K562 (cell line): Measurements from ENCODE around the gene VSTM2B. TPM values are rescaled to one million over a fixed set of nuclear protein-coding genes. Genes with fewer than 3 reads are reported as not detected.

ENCODE experiments used
- ATAC-seq: fragments of 200-7000 bp; cut with Tn5 transposase; 3 replicates; pipeline ENCODE4 v1.9.1; 2020; ENCODE audit warnings: moderate library complexity
- BruUV-seq: library from RNA; stranded (reverse); fragments of 400-500 nt; replicated peaks from 2 replicates; lab custom pipeline; 2021; lab: Mats Ljungman, UMichigan
- CTCF ChIA-PET: fragments of 300-600 bp; formaldehyde crosslinking; extraction: SDS; loops from one replicate; lab custom pipeline; 2021; ENCODE audit warnings: low intra/inter-chr PET ratio; lab: Yijun Ruan, JAX
- POLR2A ChIA-PET: fragments of 300-600, 350-650 bp; sonication (Branson Sonifier 250); formaldehyde crosslinking; extraction: SDS; loops from one replicate; lab custom pipeline; 2021; ENCODE audit warnings: antibody characterized with exemption, inconsistent platforms; lab: Yijun Ruan, JAX
- DNase-seq, 4 experiments: peaks; one replicate each; pipeline versions ENCODE4 v3.0.0 to v3.0.0-alpha.2; 2011 to 2018; ENCODE audit warnings: low spot score in 3 of 4, mixed read lengths in 3 of 4; ENCODE audit errors: extremely low read depth in 1 of 4
- FAIRE-seq: peaks from 2 replicates; lab custom pipeline; 2011; peaks lifted over from hg19 to GRCh38; lab: Jason Lieb, UNC
- H2AFZ ChIP-seq: 2 replicates; pipeline ENCODE4 v1.6.0; 2011; ENCODE audit warnings: low read depth, low read length, control low read depth, inconsistent platforms
- H3K27ac ChIP-seq: fragments of 200-600 bp; 3 replicates; pipeline ENCODE4 v1.8.0; 2011; ENCODE audit warnings: low read depth, mild to moderate bottlenecking, control low read depth, inconsistent platforms, low read length, moderate library complexity, mixed read lengths; ENCODE audit errors: extremely low read depth
- H3K27me3 ChIP-seq, 2 experiments: fragments of 300-600 bp in 1 of 2; 2 replicates in 1 of 2; 3 replicates in 1 of 2; pipeline versions ENCODE4 v1.6.0 to v1.8.0; 2011; ENCODE audit warnings: inconsistent platforms in 2 of 2, low read length in 2 of 2, mild to moderate bottlenecking in 1 of 2, mixed read lengths in 1 of 2, moderate library complexity in 1 of 2; ENCODE audit not compliant: control insufficient read depth in 2 of 2, insufficient read depth in 2 of 2
- H3K36me3 ChIP-seq: fragments of 300-600 bp; 3 replicates; pipeline ENCODE4 v1.8.0; 2011; ENCODE audit warnings: mild to moderate bottlenecking, low read length, inconsistent platforms; ENCODE audit not compliant: control insufficient read depth, insufficient read depth
- H3K4me1 ChIP-seq, 2 experiments: fragments of 200-600 bp in 1 of 2; replicated peaks in 1 of 2; 2 replicates in 1 of 2; 3 replicates in 1 of 2; pipeline versions ENCODE4 v1.5.1 to v1.8.0; 2011; ENCODE audit warnings: inconsistent platforms in 2 of 2, low read length in 2 of 2, mild to moderate bottlenecking in 1 of 2, mixed read lengths in 1 of 2, moderate library complexity in 1 of 2; ENCODE audit not compliant: control insufficient read depth in 2 of 2, insufficient read depth in 2 of 2
- H3K4me2 ChIP-seq: 2 replicates; pipeline ENCODE4 v1.6.1; 2011; ENCODE audit warnings: low read length, control low read depth, inconsistent platforms, mixed read lengths; ENCODE audit not compliant: insufficient read depth
- H3K4me3 ChIP-seq: fragments of 200-600 bp; sonication (generic), shearing (Covaris generic); 2 replicates; pipeline ENCODE4 v1.5.1; 2016; ENCODE audit warnings: control low read depth, inconsistent platforms
- H3K79me2 ChIP-seq: fragments of 200-600 bp; 3 replicates; pipeline ENCODE4 v1.8.0; 2011; ENCODE audit warnings: low read length, inconsistent platforms; ENCODE audit not compliant: control insufficient read depth, insufficient read depth
- H3K9ac ChIP-seq, 2 experiments: 2 replicates each; pipeline versions ENCODE4 v1.6.0 to v1.6.1; 2011; ENCODE audit warnings: low read depth in 2 of 2, low read length in 2 of 2, control low read depth in 1 of 2, inconsistent platforms in 1 of 2, mild to moderate bottlenecking in 1 of 2, mixed read lengths in 1 of 2; ENCODE audit not compliant: insufficient read depth in 1 of 2
- H3K9me1 ChIP-seq: one replicate; pipeline ENCODE4 v1.6.0; 2011; ENCODE audit warnings: inconsistent platforms, mild to moderate bottlenecking, low read length, moderate library complexity; ENCODE audit not compliant: control insufficient read depth, insufficient read depth
- H3K9me3 ChIP-seq: replicated peaks from 2 replicates; pipeline ENCODE4 v1.5.1; 2011; ENCODE audit warnings: low read depth, low read length, inconsistent platforms; ENCODE audit not compliant: control insufficient read depth, insufficient read depth
- H4K20me1 ChIP-seq: replicated peaks from 2 replicates; pipeline ENCODE4 v1.6.1; 2011; ENCODE audit warnings: low read length, inconsistent platforms, mixed read lengths; ENCODE audit not compliant: control insufficient read depth, insufficient read depth
- ARHGAP35 ChIP-seq: fragments of 450-650 bp; IDR thresholded peaks from 2 replicates; pipeline ENCODE4 v1.6.1; 2018; ENCODE audit not compliant: partially characterized antibody
- ARID2 ChIP-seq: fragments of 450-650 bp; IDR thresholded peaks from 2 replicates; pipeline ENCODE4 v1.6.1; 2017; ENCODE audit warnings: antibody characterized with exemption, mild to moderate bottlenecking
- MEF2D ChIP-seq: conservative IDR thresholded peaks from 2 replicates; pipeline ENCODE4 v1.6.1; 2016; ENCODE audit warnings: low read depth, missing genetic modification characterization, missing compliant biosample characterization
- MXI1 ChIP-seq: IDR thresholded peaks from 2 replicates; pipeline ENCODE4 v1.6.1; 2011; ENCODE audit warnings: low read depth, mild to moderate bottlenecking, improper control_type of control experiment, low read length
- PML ChIP-seq: IDR thresholded peaks from 2 replicates; pipeline ENCODE4 v1.6.1; 2012; ENCODE audit warnings: low read length, inconsistent platforms
- TAF9B ChIP-seq: fragments of 450-650 bp; IDR thresholded peaks from 2 replicates; pipeline ENCODE4 v1.6.1; 2018; ENCODE audit warnings: mild to moderate bottlenecking; ENCODE audit not compliant: partially characterized antibody
- ZBTB5 ChIP-seq: fragments of 450-650 bp; IDR thresholded peaks from 2 replicates; pipeline ENCODE4 v1.6.1; 2017; ENCODE audit warnings: antibody characterized with exemption
- WGBS: fragments of 100-300 bp; shearing (Covaris generic); methylation state at CpG from one replicate; pipeline ENCODE4 v1.1.6; 2016; ENCODE audit warnings: low coverage, mixed read lengths; ENCODE audit not compliant: insufficient coverage; ENCODE audit errors: missing lambda C conversion rate; 5-methylcytosine and 5-hydroxymethylcytosine counted together
- in situ Hi-C: fragments of 300-500 bp; cut with MboI; formaldehyde crosslinking; loops from 4 replicates; pipeline ENCODE4 v1.15.0; 2018; ENCODE audit warnings: inconsistent platforms, mixed read lengths
- intact Hi-C: fragments of 100-400 bp; cut with micrococcal nuclease; formaldehyde crosslinking; loops from 2 replicates; pipeline ENCODE4 v1.14.2; 2022
- polyA plus RNA-seq, 8 experiments: library from polyadenylated mRNA; depleted of rRNA in 4 of 8; stranded (reverse) in 5 of 8; unstranded in 3 of 8; fragments of >200 nt; fragmentation: Nextera tagmentation in 2 of 8; fragmentation: Illumina TruSeq in 1 of 8; extraction: Ambion mirVana in 2 of 8; extraction: Trizol in 1 of 8; gene quantifications; 2 replicates each; pipeline versions ENCODE4 v1.2.1 to v1.2.3, GENCODE V29; 2011 to 2014; ENCODE audit warnings: inconsistent platforms in 1 of 8, missing spikeins in 1 of 8
- total RNA-seq, 7 experiments: library from RNA; depleted of rRNA in 6 of 7; stranded (reverse); fragments of >200 nt in 6 of 7; fragmentation: Illumina TruSeq in 2 of 7; extraction: Trizol in 2 of 7; gene quantifications; 2 replicates each; pipeline versions ENCODE4 v1.2.1 to v1.2.3, GENCODE V29; 2011 to 2021; ENCODE audit warnings: low replicate concordance in 1 of 7

The VSTM2B gene
- total and polyA plus RNA-seq, 9 of the 15 experiments (the other 6 are each of a cell fraction or from before 2014, with no cell fraction given): not detected

GRCh38 chr19:29593869-29594268 is 68.1 kb downstream of the VSTM2B start:
- 7% methylated on average over 6 of the region's 6 CpGs for WGBS
- Histone ChIP-seq H3K27me3 (peaks cover 8 to 22% of the 10 kb centered on the region in 2 experiments; a peak in 4 of 5 replicates), H2AFZ (no peak overlapping the region), H3K9ac (no peak overlapping the region), H3K4me1 (peaks cover 0 to 7% of the 10 kb centered on the region in 2 experiments; a peak in 2 of 5 replicates), H3K79me2 (no peaks in the 10 kb centered on the region), H3K9me1 (no peaks in the 10 kb centered on the region), H3K9me3 (no peaks in the 10 kb centered on the region), H4K20me1 (peaks cover 3% of the 10 kb centered on the region; the same call in 1 of the 2 replicates), H3K36me3 (no peaks in the 10 kb centered on the region), H3K27ac (no peak overlapping the region), H3K4me2 (no peak overlapping the region), H3K4me3 (no peak overlapping the region)
- intact Hi-C loops: no loop called here
- ChIA-PET CTCF (interaction anchor here (0.6 kb wide), 1 partner anchor 1128 kb away, joined by 3 read pairs; no protein-coding TSS in a partner anchor), POLR2A (no interaction called here)
- no peak for DNase-seq
- FAIRE-seq: no peak
- TF ChIP-seq MEF2D (tag): no peak
- no peak for TF ChIP-seq MXI1
- TF ChIP-seq PML: no peak
- no peak for TF ChIP-seq TAF9B
- TF ChIP-seq ARID2: no peak
- no peak for TF ChIP-seq ARHGAP35
- no peak for TF ChIP-seq ZBTB5
- no TSS peak for BruUV-seq
- in situ Hi-C loops: loop anchor here (25.0 kb wide), 1 partner anchor 857 kb away; no protein-coding TSS in a partner anchor
- ATAC-seq: 0 out of 3 replicates have a peak, but pooled peaks have one; percentile 35
